Heart right ventricle (tissue), 16 donors: ENCODE data around the gene ACTA2. TPM values are rescaled to one million over a fixed set of nuclear protein-coding genes. Genes with fewer than 3 reads are reported as not detected.

Experiments used
- ATAC-seq, 8 donors: fragments of 200-7000 bp; cut with Tn5 transposase; one replicate each; pipeline ENCODE4 v1.9.1; 2020; ENCODE audit warnings: mild to moderate bottlenecking in 8 of 8, moderate library complexity in 8 of 8, moderate number of reproducible peaks in 1 of 8
- DNase-seq, 2 donors: peaks; one replicate each; pipeline ENCODE4 v3.0.0-alpha.2; 2020
- H3K27ac ChIP-seq, 10 donors: fragments of 200-600 bp; sonication (generic) in 2 of 10; one replicate each; pipeline versions ENCODE4 v1.5.0 to v1.8.0; 2020 to 2022; ENCODE audit warnings: mild to moderate bottlenecking in 3 of 10
- H3K27me3 ChIP-seq, 7 donors: fragments of 200-600 bp; one replicate each; pipeline ENCODE4 v1.8.0; 2021 to 2022; ENCODE audit warnings: mild to moderate bottlenecking in 2 of 7
- H3K36me3 ChIP-seq, 9 donors: fragments of 200-600 bp; sonication (generic) in 1 of 9; one replicate each; pipeline versions ENCODE4 v1.5.0 to v1.8.0; 2020 to 2022; ENCODE audit warnings: mild to moderate bottlenecking in 2 of 9
- H3K4me1 ChIP-seq, 9 donors: fragments of 200-600 bp; sonication (generic) in 1 of 9; one replicate each; pipeline versions ENCODE4 v1.5.0 to v1.8.0; 2020 to 2022; ENCODE audit warnings: mild to moderate bottlenecking in 4 of 9
- H3K4me3 ChIP-seq, 10 donors: fragments of 200-600 bp; sonication (generic) in 2 of 10; one replicate each; pipeline versions ENCODE4 v1.5.0 to v1.8.0; 2020 to 2022; ENCODE audit warnings: mild to moderate bottlenecking in 7 of 10, moderate library complexity in 2 of 10
- H3K9me3 ChIP-seq, 11 donors: fragments of 200-600 bp in 10 of 11; sonication (generic) in 2 of 11; one replicate each; pipeline versions ENCODE4 v1.5.0 to v1.8.0; 2013 to 2022; ENCODE audit warnings: mild to moderate bottlenecking in 2 of 11, control low read depth in 1 of 11, moderate library complexity in 1 of 11
- CTCF ChIP-seq, 9 donors: fragments of 200-600 bp; sonication (generic) in 2 of 9; IDR thresholded peaks; one replicate each; pipeline versions ENCODE4 v1.5.0 to v1.8.0; 2021 to 2022; ENCODE audit warnings: antibody characterized with exemption in 9 of 9, mild to moderate bottlenecking in 5 of 9, moderate library complexity in 1 of 9
- WGBS, 2 donors: extraction: QIAGEN DNeasy Blood & Tissue Kit; methylation state at CpG; one replicate each; pipeline ENCODE4 v1.1.7; 2013; ENCODE audit warnings: inconsistent platforms in 1 of 2; 5-methylcytosine and 5-hydroxymethylcytosine counted together
- intact Hi-C, 10 donors: fragments of 100-400 bp; cut with DNase I; formaldehyde crosslinking; loops; one replicate each; pipeline versions ENCODE4 v1.11.1 to v1.14.2; 2022
- polyA plus RNA-seq, 2 donors: library from polyadenylated mRNA; stranded (reverse); fragments of 200-250 nt; gene quantifications; one replicate each; pipeline ENCODE4 v1.2.3, GENCODE V29; 2013
- total RNA-seq, 10 donors: library from RNA; stranded (reverse); fragmentation: NEBNext Ultra II Directional in 3 of 10; extraction: Animal tissue kit (Norgen Biotek cat#: 25700) in 3 of 10; gene quantifications; one replicate each; pipeline versions ENCODE4 v1.2.1 to v1.2.4, GENCODE V29; 2021 to 2023
- donor health status: Arrhythmogenic right ventricular cardiomyopathy.
- donor health status: ischemic (EF 13 %, LVEDD 7.1; RV severe dilation, severe dysfunction).
- donor health status: healthy with polysubstance abuse.
- donor health status: DM: no; HTN: yes; CAD: no.
- donor health status: DM: no; HTN: no; CAD: no.
- donor health status: ischemic (EF 25% LVEDD 6.9; RV normal size, moderate dysfunction).
- donor health status: ischemic (EF 25% LVEDD 5.7; RV mildly dilated, moderate dysfunction).
- donor health status: healthy.
- donor health status: DM: yes; HTN: yes; CAD: no.
- donor health status: Ischemic cardiomyopathy.
- donor health status: ischemic (EF 35%, LVEDD 5.7; RV mildly dilated, moderate dysfunction).
- donor health status: nonischemic (EF 11% LVEDD 7.7; RV severe dilation, severe dysfunction).
- donor health status: DM: yes; HTN: yes; CAD: no.
- donor health status: PGD.
- donor health status: ischemic (EF 29% LVEDD 5.4; RV normal size, mild dysfunction).
- donor health status: nonischemic (EF 23%, LVEDD 6.1; RV moderate dilation, normal function).

ACTA2 gene
- total and polyA plus RNA-seq, 12 donors, result 59.4 to 358 (median 76.5) TPM

DNA sequence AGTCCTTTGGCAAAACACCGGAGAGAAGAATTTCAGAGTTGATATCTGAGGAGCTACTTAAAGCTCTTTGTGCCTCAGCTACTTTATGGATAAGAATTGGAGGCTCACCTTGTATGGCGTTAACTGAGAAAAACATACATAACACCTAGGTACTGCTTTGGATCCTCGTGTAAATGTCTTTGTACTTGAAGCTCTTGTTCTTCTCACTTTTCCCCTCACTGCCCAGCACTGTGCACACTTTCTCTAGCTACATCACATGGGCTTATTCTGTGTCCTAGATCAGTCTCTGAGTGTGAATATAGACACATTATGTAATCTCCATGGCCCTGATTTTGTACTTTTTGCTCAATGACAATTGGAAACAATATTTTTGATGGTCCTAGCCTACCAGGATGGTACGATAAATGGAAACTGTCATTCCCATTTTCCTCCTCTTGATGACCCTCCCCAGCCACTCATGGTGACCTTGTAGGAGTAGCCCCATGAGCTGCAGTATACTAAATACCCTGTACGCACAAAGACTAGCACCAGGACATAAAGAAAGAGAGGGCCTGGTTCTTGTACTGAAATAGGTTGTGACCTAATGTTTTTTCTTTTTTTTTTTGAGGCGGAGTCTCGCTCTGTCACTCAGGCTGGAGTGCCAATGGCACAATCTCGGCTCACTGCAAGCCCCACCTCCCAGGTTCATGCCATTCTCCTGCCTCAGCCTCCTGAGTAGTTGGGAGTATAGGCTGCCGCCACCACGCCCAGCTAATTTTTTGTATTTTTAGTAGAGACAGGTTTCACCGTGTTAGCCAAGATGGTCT is 50.4 kb downstream of the ACTA2 start:
- no peak for ATAC-seq
- no peaks in the 10 kb centered on the region for H3K27me3 ChIP-seq
- peak overlapping the region in 1 of 10 donors; percentile 54 for H3K27ac ChIP-seq
- TF ChIP-seq CTCF (IDR thresholded peaks at IDR 0.05), result no peak
- peaks cover 0 to 33% (median 2%) of the 10 kb centered on the region in 9 donors for H3K4me1 ChIP-seq
- no peak overlapping the region for H3K4me3 ChIP-seq
- peaks cover 0 to 57% (median 4%) of the 10 kb centered on the region in 9 donors for H3K36me3 ChIP-seq
- intact Hi-C loops, result no loop called here
- no peaks in the 10 kb centered on the region for H3K9me3 ChIP-seq
- 95% methylated on average over 11 of the region's 11 CpGs for WGBS, 2 donors
- DNase-seq, result no peak

GRCh38 chr10:88901206-88901983 is 51.2 kb downstream of the ACTA2 start:
- ATAC-seq, result peak in 5 of 8 donors; percentile 17 to 38 (median 27)
- peak overlapping the region in 2 of 10 donors; percentile 5 to 54 for H3K27ac ChIP-seq
- no peak for TF ChIP-seq CTCF (IDR thresholded peaks at IDR 0.05)
- peaks cover 0 to 41% (median 6%) of the 10 kb centered on the region in 9 donors for H3K4me1 ChIP-seq
- no peak overlapping the region for H3K4me3 ChIP-seq
- no peak for DNase-seq
- intact Hi-C loops, result no loop called here
- H3K27me3 ChIP-seq, result no peaks in the 10 kb centered on the region
- peaks cover 0 to 49% (median 4%) of the 10 kb centered on the region in 9 donors for H3K36me3 ChIP-seq
- H3K9me3 ChIP-seq, result no peaks in the 10 kb centered on the region
- WGBS, 2 donors, result 94 to 95% methylated on average over 1 of the region's 1 CpG

- no peak for TF ChIP-seq CTCF (IDR thresholded peaks at IDR 0.05)
- H3K4me1 ChIP-seq, result peaks cover 0 to 54% (median 11%) of the 10 kb centered on the region in 9 donors
- ATAC-seq, result no peak
- no peak overlapping the region for H3K27ac ChIP-seq
- intact Hi-C loops, result no loop called here
- no peak overlapping the region for H3K4me3 ChIP-seq
- H3K27me3 ChIP-seq, result no peaks in the 10 kb centered on the region
- no peaks in the 10 kb centered on the region for H3K9me3 ChIP-seq
- H3K36me3 ChIP-seq, result peaks cover 0 to 34% (median 0%) of the 10 kb centered on the region in 9 donors
- 66 to 85% methylated on average over 2 of the region's 2 CpGs for WGBS, 2 donors
- no peak for DNase-seq
Measured at GRCh38 chr10:88899886-88900285, 52.7 kb downstream of the ACTA2 start.

GRCh38 chr10:88898727-88899126 is 53.8 kb downstream of the ACTA2 start:
- intact Hi-C loops, result no loop called here
- Histone ChIP-seq H3K4me3 (no peak overlapping the region), H3K9me3 (no peaks in the 10 kb centered on the region), H3K36me3 (peaks cover 0 to 23% (median 0%) of the 10 kb centered on the region in 9 donors), H3K27me3 (no peaks in the 10 kb centered on the region), H3K27ac (no peak overlapping the region), H3K4me1 (peaks cover 0 to 63% (median 16%) of the 10 kb centered on the region in 9 donors)
- no peak for ATAC-seq
- TF ChIP-seq CTCF (IDR thresholded peaks at IDR 0.05), result no peak
- 96 to 97% methylated on average over 3 of the region's 3 CpGs for WGBS, 2 donors
- no peak for DNase-seq
